NOMO-1 (cell line): ENCODE data around the gene CACHD1.

ENCODE experiments used
- DNase-seq, 2 experiments: peaks; one replicate each; lab custom pipeline; 2025; ENCODE audit not compliant: unreplicated experiment in 2 of 2; lab: John Stamatoyannopoulos, UW

CACHD1 gene

DNA sequence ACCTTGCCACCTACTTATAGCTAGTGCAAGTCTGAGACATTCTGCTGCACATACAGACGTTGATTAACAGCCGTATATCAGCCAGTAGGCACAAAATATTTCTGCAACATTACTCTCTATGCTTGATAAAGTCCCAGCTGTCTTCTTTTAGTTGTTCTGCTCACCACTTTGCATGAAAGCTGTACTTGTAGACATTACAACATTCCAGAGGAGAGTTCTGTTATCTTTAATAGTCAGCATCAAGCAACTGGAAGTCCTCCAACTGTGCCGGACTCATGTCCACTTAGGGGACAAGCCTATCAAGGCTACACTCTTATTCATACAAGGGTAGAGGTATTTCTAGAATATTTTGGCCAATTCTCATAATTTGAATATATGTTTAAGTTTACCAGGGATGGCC, 50.0 kb downstream of the CACHD1 start:
- no peak for DNase-seq

DNA sequence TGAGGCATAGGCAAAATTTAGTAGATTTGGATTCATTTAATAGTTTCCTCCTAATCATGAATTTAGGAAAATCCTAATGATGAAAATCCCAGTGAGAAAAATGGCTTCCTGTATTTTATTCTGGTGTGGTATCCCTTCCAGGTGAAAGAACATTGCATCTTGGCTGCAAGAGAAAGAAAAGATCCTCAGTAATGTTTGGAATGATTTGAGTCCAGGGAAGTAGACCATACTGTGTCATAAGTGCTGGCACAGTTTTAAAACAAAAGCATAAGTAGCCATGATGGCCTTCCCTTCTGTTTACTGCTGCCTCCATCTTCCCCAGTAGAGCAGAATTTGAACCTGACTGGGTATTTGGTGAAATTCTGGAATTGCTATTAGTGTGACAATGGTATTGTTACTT, 52.8 kb downstream of the CACHD1 start:
- DNase-seq: no peak

DNA sequence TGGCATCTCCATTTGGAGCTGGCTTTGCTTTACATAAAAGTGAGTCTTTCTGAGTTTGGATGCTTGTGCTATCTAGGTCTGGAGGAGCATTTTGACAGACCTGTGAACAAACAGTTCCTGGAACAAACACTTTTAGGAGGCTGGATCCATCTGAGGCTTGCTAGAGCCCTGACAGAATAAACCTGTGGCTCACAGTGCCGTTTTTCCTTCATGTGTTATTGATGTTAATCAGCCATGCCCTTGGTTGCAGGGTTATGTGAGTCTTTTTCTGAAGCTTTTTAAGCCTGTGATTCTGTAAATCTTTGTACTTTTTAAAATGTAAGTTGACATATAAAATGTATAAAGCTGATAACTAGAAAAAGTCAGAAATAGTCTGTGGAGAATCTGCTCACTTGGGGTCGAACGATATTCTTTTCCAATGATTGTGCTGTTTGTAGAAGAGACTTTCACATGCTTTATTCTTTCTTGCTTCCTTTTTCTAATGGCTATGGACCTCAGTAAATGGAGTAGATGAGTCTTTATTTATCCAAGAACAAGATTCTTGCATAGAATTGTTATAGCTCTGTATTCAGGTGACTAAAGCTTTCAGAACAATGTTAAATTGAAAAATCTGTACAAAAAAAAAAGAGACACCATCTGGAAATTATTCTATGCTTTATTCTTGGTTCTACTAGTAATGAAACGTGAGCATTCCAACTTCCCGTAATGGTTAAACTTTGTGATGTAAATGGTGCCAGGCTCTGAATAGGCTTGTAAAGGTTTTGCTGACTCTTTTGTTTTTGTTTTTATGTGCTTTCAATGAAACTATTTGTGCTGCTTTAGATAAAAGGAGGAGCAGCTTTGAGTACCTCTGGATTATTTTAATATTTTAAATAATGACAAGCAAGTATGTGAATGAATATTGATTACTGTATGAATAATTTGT, 53.7 kb downstream of the CACHD1 start:
- DNase-seq: no peak

DNA sequence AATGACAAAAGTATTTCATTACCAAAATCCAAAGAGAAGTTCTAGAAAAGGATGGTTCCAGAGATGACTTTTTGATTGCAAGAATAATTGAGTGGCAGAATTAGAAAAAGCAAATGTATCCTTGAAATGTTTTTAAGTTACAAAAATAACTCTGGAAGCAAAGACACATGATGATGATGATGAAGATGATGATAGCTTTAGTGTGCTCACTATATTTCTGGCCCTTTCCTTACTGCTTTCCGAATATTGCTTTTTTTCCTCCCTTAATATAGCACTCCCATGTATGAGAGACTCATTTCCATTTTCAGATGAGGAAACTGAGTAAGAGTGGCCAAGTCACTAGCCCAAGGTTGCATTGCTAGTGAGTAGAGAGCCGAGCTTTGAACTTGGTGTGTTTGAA, 54.7 kb downstream of the CACHD1 start:
- no peak for DNase-seq

DNA sequence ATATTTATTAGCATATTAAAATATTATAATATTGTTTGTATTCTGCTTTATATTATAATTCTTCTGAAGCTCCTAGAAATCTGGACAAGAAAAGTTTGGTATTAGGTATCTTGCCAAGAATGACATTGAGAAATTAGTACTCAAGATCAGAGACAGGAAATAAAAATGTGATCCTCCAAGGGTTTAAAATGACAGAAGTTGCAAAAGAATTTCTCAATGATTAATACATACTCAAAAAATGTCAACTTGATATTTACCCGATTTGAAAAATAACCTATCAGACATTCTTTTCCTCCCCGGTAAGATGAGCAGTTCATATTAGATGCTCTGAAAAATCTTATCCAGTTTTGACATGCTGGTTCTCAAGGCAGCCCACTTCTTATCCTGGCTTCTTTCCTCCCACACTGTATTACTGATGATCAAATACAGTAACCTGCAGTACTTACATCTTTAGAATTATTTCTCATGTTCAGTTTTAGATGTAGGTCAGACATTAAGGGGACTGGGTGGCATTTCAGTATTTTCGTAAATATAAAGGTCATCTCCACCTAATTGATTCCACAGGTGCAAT, 55.3 kb downstream of the CACHD1 start:
- no peak for DNase-seq

DNA sequence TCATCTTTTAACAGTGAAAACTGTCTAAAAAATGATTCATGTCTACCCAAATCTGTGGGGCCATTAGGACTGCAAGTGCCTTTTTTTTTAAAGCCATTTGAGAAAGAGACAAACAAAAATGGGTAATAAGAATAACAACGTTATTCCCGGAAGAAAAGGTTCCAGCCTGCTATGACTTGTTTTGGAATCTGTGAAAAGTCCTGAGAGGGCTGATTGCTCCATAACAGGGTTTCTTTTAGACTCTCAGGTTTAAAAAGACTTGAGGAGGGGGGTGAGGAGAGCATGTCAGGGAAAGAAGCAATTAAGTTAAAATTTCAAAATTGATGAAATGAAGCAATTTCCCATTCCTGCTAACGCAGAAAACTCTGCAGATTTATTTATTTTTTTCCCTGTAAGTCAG, 56.4 kb downstream of the CACHD1 start:
- no peak for DNase-seq

DNA sequence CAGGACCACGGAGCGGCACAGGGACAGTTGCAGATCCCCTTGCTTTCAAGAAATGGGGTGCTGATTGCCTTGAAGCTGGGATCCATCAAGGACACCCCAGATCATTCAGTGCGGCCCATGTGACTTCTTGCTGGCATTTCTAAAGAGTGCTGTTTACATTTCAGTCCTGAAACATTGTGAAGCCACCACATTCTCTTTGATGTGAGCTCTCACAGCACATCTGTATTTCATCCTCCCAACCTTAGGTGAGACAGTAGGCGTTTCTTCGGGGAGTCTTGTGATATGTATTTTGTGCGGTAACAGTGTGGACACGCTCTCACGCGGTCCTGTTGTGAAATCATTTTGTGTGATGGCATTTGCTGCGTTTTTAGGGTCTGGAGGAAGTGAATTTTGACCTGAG, 57.2 kb downstream of the CACHD1 start:
- DNase-seq: peak; percentile 24 to 49

DNA sequence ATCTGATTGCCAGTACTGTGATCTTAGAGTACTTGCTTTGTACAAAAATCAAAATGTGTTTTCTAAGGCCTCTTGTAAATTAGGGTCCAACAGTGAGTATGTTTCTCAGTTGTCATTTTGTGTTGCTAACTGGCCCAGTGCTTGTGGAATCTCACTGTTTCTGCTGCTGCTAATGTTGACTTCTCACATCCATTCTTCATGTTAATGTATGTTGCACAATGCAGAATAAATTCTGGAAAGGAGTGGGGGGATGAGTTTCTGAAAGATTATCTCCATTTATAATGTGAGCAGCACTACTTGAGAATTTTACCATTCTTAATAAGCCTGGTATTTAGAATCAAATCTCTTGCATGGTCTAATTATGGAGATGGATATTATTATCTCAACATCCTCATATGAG, 57.9 kb downstream of the CACHD1 start:
- DNase-seq: no peak

DNA sequence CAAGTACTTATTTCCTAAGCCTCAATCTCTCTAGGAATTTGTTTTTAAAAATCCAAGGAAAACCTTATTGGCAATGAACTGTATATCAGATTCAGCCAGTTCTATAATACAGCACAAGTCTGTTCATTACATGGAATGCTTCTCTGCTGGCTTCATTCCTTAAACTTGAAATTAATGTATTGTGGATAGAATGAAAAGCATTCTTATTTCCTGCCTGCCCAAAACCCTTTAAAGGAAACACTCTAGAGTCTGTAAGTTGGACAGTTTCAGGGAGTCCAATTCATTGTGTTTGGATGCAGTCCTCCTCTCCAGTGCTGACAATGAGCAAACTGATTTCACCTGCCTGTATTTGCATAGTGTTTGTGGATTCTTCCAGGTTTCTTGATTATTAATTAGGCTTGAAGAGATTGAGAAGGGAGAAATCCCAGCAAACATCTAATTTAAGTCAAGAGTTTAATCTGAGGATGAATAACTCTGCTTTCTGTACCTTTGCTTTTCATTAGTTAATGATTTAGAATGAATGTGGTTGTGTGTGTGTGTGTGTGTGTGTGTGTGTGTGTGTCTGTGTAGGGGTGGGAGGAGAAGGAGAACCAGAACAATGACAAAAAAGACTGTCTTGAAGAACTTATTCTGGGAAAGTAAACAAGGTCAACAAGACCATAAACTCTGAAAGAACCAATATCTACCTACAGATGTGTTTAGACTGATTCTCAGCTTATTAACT, 61.2 kb downstream of the CACHD1 start:
- no peak for DNase-seq

DNA sequence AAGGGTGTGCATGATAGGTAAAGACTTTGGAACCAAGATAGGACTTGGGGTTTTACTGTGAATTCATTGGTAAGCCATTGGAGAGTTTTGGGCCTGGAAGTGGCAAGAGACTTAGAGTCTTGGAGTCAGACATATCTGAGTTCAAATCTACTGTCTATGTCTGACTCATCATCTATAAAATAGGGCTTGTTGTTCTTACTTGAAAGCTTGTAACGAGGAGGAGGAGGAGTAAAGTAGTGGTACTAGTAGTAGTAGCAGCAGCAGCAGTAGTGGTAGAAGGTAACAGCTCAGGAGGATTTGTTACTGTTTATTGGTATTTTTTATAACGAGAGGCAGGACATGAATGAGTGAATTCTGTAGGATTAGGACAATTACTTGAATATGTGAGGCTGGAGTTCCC, 62.7 kb downstream of the CACHD1 start:
- no peak for DNase-seq

DNA sequence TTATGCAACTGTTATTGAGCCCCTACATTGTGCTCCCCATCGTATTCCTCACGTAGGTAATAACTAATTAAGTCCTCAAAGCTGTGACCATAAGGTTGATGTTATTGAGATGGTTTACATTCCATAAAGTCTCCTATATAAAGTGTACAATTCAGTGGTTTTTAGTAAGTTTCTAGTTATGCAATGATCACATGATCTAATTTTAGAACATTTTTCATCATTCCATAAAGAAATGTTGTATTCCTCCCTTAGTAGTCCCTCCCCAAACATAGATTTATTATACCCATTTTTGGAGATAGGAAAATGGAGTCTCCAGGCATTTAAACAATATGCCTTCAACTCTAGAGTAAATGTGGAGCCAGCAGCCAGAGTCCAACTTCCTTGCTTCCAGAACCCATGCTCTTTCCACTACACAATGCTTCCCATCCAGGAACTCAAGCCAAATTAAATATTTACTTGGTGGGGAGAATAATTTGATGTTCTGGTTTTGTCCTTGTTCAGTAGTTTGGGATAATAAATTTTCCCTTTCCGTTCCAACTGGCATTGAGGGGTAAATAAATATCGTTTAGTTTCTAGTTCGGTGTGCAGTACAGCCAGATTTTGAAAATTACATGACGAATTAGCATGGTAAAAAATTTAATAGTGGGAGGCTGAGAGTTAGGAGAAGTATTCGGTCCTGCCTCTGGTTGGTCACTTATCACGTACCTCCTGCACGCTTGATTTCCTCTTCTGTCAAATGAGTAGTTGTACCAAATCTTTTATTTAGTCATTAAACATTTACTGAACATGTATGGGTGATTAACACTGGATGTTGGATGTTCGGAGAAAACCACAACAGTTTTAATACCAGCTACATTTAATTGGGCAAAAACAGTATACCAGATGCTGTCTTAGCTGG, 66.3 kb downstream of the CACHD1 start:
- DNase-seq: no peak

DNA sequence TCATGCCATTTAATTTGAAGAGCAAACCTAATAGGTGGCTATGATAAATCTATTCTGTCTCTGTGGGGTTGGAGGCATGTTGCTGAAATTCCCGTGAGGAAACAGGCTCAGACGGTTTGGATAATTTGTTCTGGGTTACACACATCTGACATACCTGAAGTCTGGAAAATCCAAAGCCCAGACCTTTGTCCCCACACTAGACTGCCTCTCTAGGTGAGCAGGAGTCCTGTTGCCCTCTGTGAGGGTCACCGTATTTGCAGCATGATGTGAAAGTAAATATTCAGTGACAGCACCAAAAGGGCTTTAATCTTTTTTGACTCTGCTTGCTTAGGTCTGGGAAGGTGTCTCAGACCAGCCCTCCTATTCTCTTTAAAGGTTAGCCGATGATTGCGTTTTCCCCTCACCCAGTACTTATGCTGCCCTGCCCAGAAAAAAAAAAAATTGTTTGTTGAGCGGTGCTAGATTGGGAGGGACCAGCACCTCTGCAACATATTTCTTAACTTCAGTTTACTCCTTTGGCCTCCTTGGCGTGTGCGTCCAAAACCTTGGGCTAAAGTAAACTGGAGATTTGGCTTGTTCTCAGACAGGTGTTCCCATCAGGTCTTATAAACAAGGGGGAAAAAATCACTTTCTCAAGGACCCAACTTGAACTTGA, 67.0 kb downstream of the CACHD1 start:
- no peak for DNase-seq

DNA sequence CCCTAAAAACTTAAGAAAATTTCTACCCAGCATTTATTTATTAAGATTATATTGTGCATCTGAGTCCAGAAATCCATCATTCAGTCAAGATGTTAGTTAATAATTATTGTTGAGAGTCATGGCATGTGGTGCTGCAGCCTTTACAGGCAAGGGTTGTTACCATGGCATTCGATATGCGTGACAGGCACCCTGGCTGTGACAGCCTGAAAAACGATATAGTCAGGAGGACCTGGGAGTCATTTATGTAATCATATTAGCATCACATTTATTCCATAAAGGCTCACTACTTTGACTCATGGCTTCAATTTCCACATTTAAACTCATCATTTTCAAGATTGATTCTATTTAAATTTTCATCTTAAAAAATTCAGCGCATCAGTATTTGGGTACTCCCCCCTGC, 68.0 kb downstream of the CACHD1 start:
- no peak for DNase-seq

DNA sequence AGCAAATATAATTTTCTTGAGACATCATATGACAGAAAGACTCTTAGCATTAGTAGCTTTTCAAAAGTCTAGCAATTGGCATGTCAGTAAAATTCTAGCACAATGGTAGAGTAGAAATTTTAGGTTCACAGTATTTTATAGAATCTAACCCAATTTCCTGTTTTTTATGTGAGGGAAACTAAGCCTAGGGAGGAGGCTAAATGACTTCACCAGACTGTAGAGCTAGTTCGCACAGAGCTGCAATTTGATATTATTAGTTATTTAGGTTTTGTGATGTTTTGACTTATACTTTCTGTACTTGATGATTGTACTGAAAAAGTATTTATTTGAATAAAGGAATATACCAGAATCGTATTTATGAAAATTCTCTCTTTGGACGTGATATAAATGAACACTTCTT, 68.5 kb downstream of the CACHD1 start:
- DNase-seq: no peak

DNA sequence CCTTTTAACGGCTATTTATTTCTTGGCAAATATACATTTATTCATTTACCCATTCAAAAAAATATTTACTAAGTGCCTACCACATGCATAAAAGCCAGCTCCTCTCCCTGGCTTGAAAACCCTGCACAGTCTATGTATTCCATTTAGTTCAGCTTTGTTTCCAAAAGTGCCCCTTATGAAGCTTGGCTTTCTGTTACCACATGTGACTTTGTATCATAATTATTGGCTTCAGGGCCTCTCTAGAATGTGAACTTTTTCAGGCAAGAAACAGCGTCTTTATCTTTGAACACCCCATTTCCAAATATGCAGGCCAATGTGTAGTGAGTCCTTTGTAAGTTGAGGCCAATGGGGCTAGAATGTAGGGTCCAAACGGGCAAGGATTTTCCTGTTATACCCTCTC, 69.4 kb downstream of the CACHD1 start:
- no peak for DNase-seq

DNA sequence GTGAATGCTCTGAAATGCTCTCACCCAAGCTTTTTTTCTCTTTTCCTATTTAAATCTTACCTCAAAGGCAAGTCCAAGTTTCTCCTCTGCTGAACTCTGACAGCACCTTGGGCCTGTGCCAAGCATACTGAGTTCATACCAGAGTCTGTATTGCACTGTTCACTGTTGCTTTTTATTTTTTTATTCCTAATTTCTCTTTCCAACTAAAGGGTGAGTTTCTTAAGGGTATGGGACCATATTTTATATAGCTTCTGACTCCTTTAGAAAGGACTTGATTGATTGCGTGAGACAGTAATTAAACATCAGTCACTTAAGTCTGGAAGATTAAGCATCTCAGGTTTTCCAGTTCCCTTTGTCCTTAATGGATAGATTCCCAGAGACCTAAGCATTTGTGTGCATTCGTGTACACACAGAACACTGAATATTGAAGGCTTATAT, 69.9 kb downstream of the CACHD1 start:
- DNase-seq: no peak

DNA sequence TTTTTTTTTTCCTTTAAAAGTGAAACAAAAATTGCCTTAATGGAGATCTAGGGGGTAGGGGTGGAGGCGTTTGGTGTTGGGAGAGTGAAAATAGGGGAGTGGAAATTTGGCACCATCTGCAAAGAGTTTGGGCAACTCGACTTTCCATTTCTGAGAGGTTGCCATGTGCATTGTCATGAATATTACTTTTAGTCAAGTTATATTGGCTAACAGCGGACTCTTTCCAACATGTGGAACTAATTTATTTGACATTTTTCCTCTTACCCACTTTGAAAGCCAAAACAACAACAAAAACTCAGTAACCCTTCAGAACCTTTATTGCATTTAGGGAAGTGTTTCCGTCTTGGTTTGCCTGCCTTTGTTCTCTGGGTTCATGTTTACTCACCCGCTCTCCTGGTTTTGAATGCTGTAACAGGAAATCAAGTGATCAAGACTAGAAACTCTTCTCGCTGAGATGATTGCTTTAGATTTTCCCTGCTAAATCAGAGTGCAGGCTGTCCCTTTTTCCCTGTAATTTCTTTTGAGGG, 70.4 kb downstream of the CACHD1 start:
- DNase-seq: peak in 1 of 2 experiments; percentile 9

DNA sequence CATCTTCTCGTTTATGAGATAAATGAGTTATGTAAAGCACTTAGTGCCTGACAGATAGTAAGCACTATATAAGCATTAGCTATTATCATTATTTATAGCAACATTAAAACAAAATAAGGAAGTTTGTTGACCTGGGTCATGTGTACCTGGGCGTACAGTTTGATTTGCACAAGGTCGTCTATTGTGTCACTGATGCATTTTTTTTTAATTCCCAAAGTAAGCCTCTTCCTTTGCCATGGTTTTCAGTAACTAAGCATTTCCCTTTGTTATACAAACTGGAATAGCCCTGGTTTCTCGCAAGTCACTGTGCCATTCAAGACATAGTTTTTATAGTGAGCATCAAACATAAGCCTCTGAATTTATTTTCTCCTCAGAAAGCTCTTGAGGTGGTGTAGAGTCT, 72.2 kb downstream of the CACHD1 start:
- no peak for DNase-seq

DNA sequence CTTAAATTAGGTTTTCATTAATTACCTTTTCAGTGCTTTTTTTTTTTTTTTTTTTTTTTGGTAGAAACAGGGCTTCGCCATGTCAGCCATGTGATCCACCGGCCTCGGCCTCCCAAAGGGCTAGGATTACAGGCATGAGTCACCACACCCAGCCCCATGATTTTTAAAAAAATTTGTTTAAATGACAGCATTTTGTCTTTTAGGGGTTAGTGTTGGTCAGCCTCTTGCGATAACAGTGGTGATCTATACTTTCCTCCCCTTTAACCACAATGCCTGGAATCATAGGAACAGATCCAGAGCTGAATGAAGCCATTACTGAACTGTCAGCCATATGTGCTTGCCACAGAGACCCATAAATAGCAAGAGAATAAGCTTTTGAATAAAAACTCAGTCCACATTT, 73.9 kb downstream of the CACHD1 start:
- no peak for DNase-seq
